Parathyroid adenoma (tissue), 2 donors: Measurements from ENCODE around the gene IQSEC2.

ENCODE experiments used
- H2AFZ ChIP-seq: fragments of 300-600 bp; sonication (generic); one replicate; pipeline ENCODE4 v1.7.0; 2017; ENCODE audit warnings: antibody characterized with exemption, mild to moderate bottlenecking
- H3K27ac ChIP-seq: fragments of 300-600 bp; sonication (generic); one replicate; pipeline ENCODE4 v1.7.0; 2017
- H3K27me3 ChIP-seq: fragments of 300-600 bp; sonication (generic); one replicate; pipeline ENCODE4 v1.7.0; 2017; ENCODE audit warnings: low read length; ENCODE audit not compliant: control insufficient read depth, insufficient read depth
- H3K36me3 ChIP-seq: fragments of 300-600 bp; sonication (generic); one replicate; pipeline ENCODE4 v1.7.0; 2017; ENCODE audit warnings: low read length; ENCODE audit not compliant: control insufficient read depth, insufficient read depth
- H3K4me1 ChIP-seq: fragments of 300-600 bp; sonication (generic); one replicate; pipeline ENCODE4 v1.7.0; 2017; ENCODE audit warnings: control low read depth
- H3K4me2 ChIP-seq: fragments of 300-600 bp; sonication (generic); one replicate; pipeline ENCODE4 v1.7.0; 2017; ENCODE audit warnings: low read length
- H3K4me3 ChIP-seq: fragments of 300-600 bp; sonication (generic); one replicate; pipeline ENCODE4 v1.7.0; 2017; ENCODE audit warnings: low read depth, low read length
- H3K79me2 ChIP-seq: fragments of 300-600 bp; sonication (generic); one replicate; pipeline ENCODE4 v1.7.0; 2017; ENCODE audit warnings: control low read depth
- H3K9ac ChIP-seq: fragments of 300-600 bp; sonication (generic); one replicate; pipeline ENCODE4 v1.7.0; 2017; ENCODE audit warnings: mild to moderate bottlenecking
- H3K9me3 ChIP-seq: fragments of 300-600 bp; sonication (generic); one replicate; pipeline ENCODE4 v1.7.0; 2017; ENCODE audit warnings: low read length; ENCODE audit not compliant: control insufficient read depth
- CTCF ChIP-seq: fragments of 300-600 bp; sonication (generic); IDR thresholded peaks from one replicate; pipeline ENCODE4 v1.7.0; 2017; ENCODE audit warnings: antibody characterized with exemption, mild to moderate bottlenecking
- donor health status: primary hyperparathyroidism.

IQSEC2 gene

GRCh38 chrX:53272808-53273337 lies 8.5 kb downstream of the IQSEC2 start:
- H3K4me3 ChIP-seq: no peak overlapping the region
- no peak overlapping the region for H3K9ac ChIP-seq
- H2AFZ ChIP-seq: no peak overlapping the region
- no peaks in the 10 kb centered on the region for H3K27me3 ChIP-seq
- H3K27ac ChIP-seq: no peak overlapping the region
- H3K4me2 ChIP-seq: no peak overlapping the region
- no peaks in the 10 kb centered on the region for H3K36me3 ChIP-seq
- no peaks in the 10 kb centered on the region for H3K4me1 ChIP-seq
- no peak for TF ChIP-seq CTCF
- peaks cover 15% of the 10 kb centered on the region for H3K79me2 ChIP-seq
- H3K9me3 ChIP-seq: no peaks in the 10 kb centered on the region

GRCh38 chrX:53269536-53270107 lies 11.8 kb downstream of the IQSEC2 start:
- no peak overlapping the region for H2AFZ ChIP-seq
- H3K9me3 ChIP-seq: no peaks in the 10 kb centered on the region
- H3K9ac ChIP-seq: no peak overlapping the region
- H3K4me3 ChIP-seq: no peak overlapping the region
- TF ChIP-seq CTCF: no peak
- no peak overlapping the region for H3K4me2 ChIP-seq
- H3K36me3 ChIP-seq: no peaks in the 10 kb centered on the region
- H3K79me2 ChIP-seq: peaks cover 12% of the 10 kb centered on the region
- H3K4me1 ChIP-seq: peaks cover 6% of the 10 kb centered on the region
- no peak overlapping the region for H3K27ac ChIP-seq
- no peaks in the 10 kb centered on the region for H3K27me3 ChIP-seq

GRCh38 chrX:53268173-53268572 lies 13.2 kb downstream of the IQSEC2 start:
- no peak overlapping the region for H3K9ac ChIP-seq
- TF ChIP-seq CTCF: no peak
- peaks cover 10% of the 10 kb centered on the region for H3K79me2 ChIP-seq
- peaks cover 6% of the 10 kb centered on the region for H3K4me1 ChIP-seq
- H3K4me3 ChIP-seq: no peak overlapping the region
- no peaks in the 10 kb centered on the region for H3K36me3 ChIP-seq
- no peaks in the 10 kb centered on the region for H3K27me3 ChIP-seq
- no peak overlapping the region for H2AFZ ChIP-seq
- no peaks in the 10 kb centered on the region for H3K9me3 ChIP-seq
- no peak overlapping the region for H3K27ac ChIP-seq
- no peak overlapping the region for H3K4me2 ChIP-seq

- no peaks in the 10 kb centered on the region for H3K27me3 ChIP-seq
- peaks cover 2% of the 10 kb centered on the region for H3K79me2 ChIP-seq
- TF ChIP-seq CTCF: no peak
- H3K9me3 ChIP-seq: no peaks in the 10 kb centered on the region
- no peak overlapping the region for H3K4me2 ChIP-seq
- H3K4me1 ChIP-seq: peaks cover 6% of the 10 kb centered on the region
- H3K9ac ChIP-seq: no peak overlapping the region
- H2AFZ ChIP-seq: no peak overlapping the region
- no peaks in the 10 kb centered on the region for H3K36me3 ChIP-seq
- H3K27ac ChIP-seq: no peak overlapping the region
- H3K4me3 ChIP-seq: no peak overlapping the region
These were observed 14.5 kb downstream of the IQSEC2 start for GRCh38 chrX:53266914-53267313.
